Upper lobe of right lung (tissue), 1 donor: ENCODE measurements around the gene THSD4. TPM values are rescaled to one million over a fixed set of nuclear protein-coding genes. Genes with fewer than 3 reads are reported as not detected.
A peak's percentile ranks its signal among the peaks of the same experiment; 100 is the strongest.

ENCODE experiments used
- ATAC-seq: fragments of 200-7000 bp; cut with Tn5 transposase; one replicate; pipeline ENCODE4 v1.9.1; 2020; ENCODE audit warnings: mild to moderate bottlenecking, moderate library complexity
- DNase-seq: peaks from one replicate; pipeline ENCODE4 v3.0.0-alpha.2; 2020
- H3K27ac ChIP-seq: fragments of 200-600 bp; one replicate; pipeline ENCODE4 v1.8.0; 2022
- H3K27me3 ChIP-seq: fragments of 200-600 bp; one replicate; pipeline ENCODE4 v1.8.0; 2022; ENCODE audit warnings: mild to moderate bottlenecking
- H3K36me3 ChIP-seq: fragments of 200-600 bp; one replicate; pipeline ENCODE4 v1.8.0; 2022
- H3K4me1 ChIP-seq: fragments of 200-600 bp; one replicate; pipeline ENCODE4 v1.8.0; 2022
- H3K4me3 ChIP-seq: fragments of 200-600 bp; one replicate; pipeline ENCODE4 v1.8.0; 2022; ENCODE audit warnings: mild to moderate bottlenecking
- H3K9me3 ChIP-seq: fragments of 200-600 bp; one replicate; pipeline ENCODE4 v1.8.0; 2022
- intact Hi-C: fragments of 100-400 bp; cut with DNase I; formaldehyde crosslinking; loops from one replicate; pipeline ENCODE4 v1.11.0; 2022
- total RNA-seq: library from RNA; stranded (reverse); fragmentation: NEBNext Ultra II Directional; extraction: Animal tissue kit (Norgen Biotek cat#: 25700); gene quantifications from one replicate; pipeline ENCODE4 v1.2.1, GENCODE V29; 2021
- TF ChIP-seq, protein P1 (sequence below): fragments of 200-600 bp; IDR thresholded peaks from one replicate; pipeline ENCODE4 v1.8.0; 2022; ENCODE audit warnings: antibody characterized with exemption
- donor health status: DM: no; HTN: yes; CAD: no; lungs with severe emphysema.

Gene THSD4
- total RNA-seq, 1 donor from 2014 or later, result 25.6 TPM

DNA sequence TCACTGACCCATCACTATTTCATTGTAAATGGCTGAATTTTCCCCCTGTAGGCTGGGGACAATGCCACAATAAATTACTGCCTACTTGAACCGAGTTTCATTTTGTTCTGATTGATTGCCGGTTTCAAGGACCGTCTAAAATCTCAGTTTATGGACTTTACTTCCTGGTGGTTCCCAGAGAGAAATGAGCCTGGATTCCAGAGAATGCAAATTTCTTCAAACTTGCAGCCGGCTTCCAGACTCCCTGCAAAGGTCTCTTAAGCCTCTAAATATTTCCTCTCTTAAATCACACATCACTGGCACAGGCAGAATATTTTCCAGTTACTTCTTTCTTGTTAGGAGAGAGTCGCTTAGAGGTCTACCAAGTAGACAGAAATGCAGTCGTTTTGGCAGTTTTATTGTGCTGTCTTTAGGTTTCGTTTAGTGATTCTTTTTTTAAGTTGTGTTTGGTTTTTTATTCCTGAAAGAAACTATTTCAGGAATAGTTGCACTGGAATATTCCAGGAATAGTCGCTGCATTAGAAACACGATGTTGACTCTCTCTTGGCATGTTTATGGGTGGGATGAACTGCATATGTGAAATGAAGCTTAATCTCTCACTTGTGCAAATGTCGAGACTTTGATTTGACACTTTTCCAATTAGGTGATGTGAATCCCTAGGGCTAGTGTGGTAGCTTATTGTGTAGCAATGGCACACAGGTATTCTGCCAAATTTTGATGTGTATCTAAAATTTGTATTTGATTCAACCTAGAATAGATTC is 411.0 kb downstream of the THSD4 start:
- DNase-seq (no peak), ATAC-seq (no peak)
- Histone ChIP-seq H3K27ac (no peak overlapping the region), H3K27me3 (no peaks in the 10 kb centered on the region), H3K4me1 (no peaks in the 10 kb centered on the region), H3K4me3 (no peak overlapping the region), H3K9me3 (no peaks in the 10 kb centered on the region), H3K36me3 (no peaks in the 10 kb centered on the region)
- intact Hi-C loops, result no loop called here
- TF ChIP-seq, protein P1, sequence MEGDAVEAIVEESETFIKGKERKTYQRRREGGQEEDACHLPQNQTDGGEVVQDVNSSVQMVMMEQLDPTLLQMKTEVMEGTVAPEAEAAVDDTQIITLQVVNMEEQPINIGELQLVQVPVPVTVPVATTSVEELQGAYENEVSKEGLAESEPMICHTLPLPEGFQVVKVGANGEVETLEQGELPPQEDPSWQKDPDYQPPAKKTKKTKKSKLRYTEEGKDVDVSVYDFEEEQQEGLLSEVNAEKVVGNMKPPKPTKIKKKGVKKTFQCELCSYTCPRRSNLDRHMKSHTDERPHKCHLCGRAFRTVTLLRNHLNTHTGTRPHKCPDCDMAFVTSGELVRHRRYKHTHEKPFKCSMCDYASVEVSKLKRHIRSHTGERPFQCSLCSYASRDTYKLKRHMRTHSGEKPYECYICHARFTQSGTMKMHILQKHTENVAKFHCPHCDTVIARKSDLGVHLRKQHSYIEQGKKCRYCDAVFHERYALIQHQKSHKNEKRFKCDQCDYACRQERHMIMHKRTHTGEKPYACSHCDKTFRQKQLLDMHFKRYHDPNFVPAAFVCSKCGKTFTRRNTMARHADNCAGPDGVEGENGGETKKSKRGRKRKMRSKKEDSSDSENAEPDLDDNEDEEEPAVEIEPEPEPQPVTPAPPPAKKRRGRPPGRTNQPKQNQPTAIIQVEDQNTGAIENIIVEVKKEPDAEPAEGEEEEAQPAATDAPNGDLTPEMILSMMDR, result no peak

DNA sequence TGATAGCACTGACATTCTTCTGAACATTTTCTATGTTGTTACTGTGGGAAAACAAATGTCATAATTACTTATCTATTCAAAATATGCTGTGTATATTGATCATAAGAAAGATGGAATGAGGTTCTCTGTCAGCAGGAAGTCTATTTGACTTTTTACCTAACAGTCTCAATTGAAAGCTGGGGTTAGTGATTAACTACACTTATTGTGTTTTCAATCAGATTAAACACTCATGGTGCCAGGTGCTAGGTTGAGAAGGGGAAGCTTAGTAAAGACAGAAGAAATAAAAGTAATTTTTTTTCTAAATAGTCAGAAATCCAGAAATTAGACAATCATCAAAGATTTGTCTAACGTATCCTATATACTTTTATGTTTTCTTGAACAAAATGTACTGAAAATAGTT is 414.1 kb downstream of the THSD4 start:
- TF ChIP-seq, protein P1, result no peak
- H3K27me3 ChIP-seq, result no peaks in the 10 kb centered on the region
- intact Hi-C loops, result no loop called here
- no peaks in the 10 kb centered on the region for H3K9me3 ChIP-seq
- H3K4me1 ChIP-seq, result no peaks in the 10 kb centered on the region
- no peak overlapping the region for H3K4me3 ChIP-seq
- no peak for DNase-seq
- H3K27ac ChIP-seq, result no peak overlapping the region
- H3K36me3 ChIP-seq, result no peaks in the 10 kb centered on the region
- ATAC-seq, result no peak

DNA sequence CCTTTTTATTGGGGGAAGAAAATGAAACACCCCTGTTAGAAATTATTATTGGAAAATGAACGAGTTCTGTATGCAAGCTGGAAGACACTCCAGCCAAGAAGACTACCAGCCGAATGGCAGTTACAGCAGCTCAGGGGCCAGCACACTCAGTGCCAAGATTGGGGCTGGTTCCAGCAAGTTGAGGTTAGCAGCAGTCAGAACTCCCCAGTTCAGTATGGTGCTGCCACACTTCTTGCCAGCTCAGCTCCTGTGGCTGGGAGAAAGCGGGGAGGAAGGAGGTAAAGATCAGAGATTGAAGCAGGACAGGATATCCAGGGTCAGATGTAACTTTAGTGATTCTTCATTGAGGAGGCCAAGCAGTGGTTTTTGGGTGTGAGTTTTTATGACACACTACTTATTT is 414.8 kb downstream of the THSD4 start:
- DNase-seq (no peak), ATAC-seq (no peak)
- H3K9me3 ChIP-seq, result no peaks in the 10 kb centered on the region
- no peak overlapping the region for H3K4me3 ChIP-seq
- TF ChIP-seq, protein P1, result no peak
- no peaks in the 10 kb centered on the region for H3K36me3 ChIP-seq
- H3K4me1 ChIP-seq, result no peaks in the 10 kb centered on the region
- no peak overlapping the region for H3K27ac ChIP-seq
- intact Hi-C loops, result no loop called here
- H3K27me3 ChIP-seq, result no peaks in the 10 kb centered on the region

DNA sequence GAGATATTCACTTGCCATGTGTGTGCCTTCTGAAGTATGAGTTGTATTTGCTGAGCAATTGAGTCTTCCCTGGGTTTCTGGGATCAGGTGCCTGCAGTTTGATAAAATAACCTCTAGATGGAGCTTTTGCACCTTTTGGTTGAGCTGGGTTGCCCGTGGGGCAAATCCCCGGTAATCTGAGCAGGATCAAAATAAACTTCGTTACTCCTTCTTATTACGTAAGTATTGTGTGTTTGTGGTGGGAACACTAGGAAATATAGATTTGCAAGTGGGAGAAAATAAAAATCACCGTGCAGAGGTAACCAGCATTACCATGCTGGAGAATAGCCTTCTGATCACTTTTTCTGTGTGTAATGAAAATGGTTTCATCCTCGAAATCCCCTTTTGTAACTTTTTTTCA is 417.7 kb downstream of the THSD4 start:
- ATAC-seq (peak; percentile 83), DNase-seq (no peak)
- Histone ChIP-seq H3K36me3 (no peaks in the 10 kb centered on the region), H3K27ac (no peak overlapping the region), H3K4me1 (no peaks in the 10 kb centered on the region), H3K27me3 (no peaks in the 10 kb centered on the region), H3K9me3 (no peaks in the 10 kb centered on the region), H3K4me3 (no peak overlapping the region)
- TF ChIP-seq, protein P1, result peak; percentile 60
- intact Hi-C loops, result no loop called here

DNA sequence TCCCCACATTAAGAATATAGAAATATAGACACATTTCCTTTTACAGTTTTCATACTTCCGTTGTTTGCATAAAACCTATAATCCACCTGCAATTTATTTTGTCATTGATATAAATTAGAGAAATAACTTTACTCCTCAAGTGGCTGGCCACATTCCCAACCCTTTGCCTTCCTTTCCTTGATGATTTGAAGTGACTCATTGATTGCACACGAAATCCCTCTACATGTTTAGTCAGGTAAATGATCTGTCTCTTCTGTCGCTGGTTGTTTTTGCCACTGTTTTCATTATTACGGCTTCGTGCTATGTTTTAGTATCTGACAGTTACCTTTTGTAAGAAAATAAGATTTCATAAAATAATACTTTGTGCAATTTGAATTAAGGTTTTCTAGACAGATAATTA is 422.9 kb downstream of the THSD4 start:
- Histone ChIP-seq H3K4me3 (no peak overlapping the region), H3K4me1 (no peaks in the 10 kb centered on the region), H3K27me3 (no peaks in the 10 kb centered on the region), H3K27ac (no peak overlapping the region), H3K9me3 (no peaks in the 10 kb centered on the region), H3K36me3 (no peaks in the 10 kb centered on the region)
- TF ChIP-seq, protein P1, result no peak
- intact Hi-C loops, result no loop called here
- no peak for DNase-seq
- no peak for ATAC-seq

DNA sequence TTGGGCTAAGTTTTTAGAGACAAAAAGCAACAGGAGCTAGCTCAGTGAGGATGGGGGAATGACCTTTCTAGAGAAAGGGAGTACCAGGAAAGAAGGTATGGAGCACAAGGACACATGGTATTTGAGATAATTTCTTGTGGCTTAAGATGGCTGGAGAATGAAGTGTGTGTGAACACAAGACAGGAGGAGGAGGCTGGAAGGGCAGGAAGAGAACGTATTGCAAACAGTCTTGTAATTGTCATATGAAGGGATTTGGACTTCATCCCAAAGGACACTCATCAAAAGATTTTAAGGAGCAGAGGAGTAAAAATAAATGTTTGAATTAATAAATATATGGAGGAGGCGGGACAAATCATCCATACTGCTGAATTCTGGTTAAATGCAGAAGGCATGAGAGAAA is 426.5 kb downstream of the THSD4 start:
- intact Hi-C loops, result no loop called here
- H3K27ac ChIP-seq, result no peak overlapping the region
- no peaks in the 10 kb centered on the region for H3K36me3 ChIP-seq
- TF ChIP-seq, protein P1, result no peak
- ATAC-seq (no peak), DNase-seq (no peak)
- H3K4me1 ChIP-seq, result no peaks in the 10 kb centered on the region
- H3K27me3 ChIP-seq, result no peaks in the 10 kb centered on the region
- H3K9me3 ChIP-seq, result no peaks in the 10 kb centered on the region
- H3K4me3 ChIP-seq, result no peak overlapping the region
